Esophagus squamous epithelium (tissue), 5 donors: ENCODE data around the gene COL20A1. TPM values are rescaled to one million over a fixed set of nuclear protein-coding genes. Genes with fewer than 3 reads are reported as not detected.
"Not testable (repeated sequence)": the region's sequence is repeated elsewhere in the genome, so short reads cannot be mapped to it uniquely, and the experiment has no call there.

Experiments used
- DNase-seq: peaks from one replicate; lab custom pipeline; 2025; lab: John Stamatoyannopoulos, UW
- H3K27ac ChIP-seq, 4 donors: fragments of 200-600 bp; sonication (generic); one replicate each; pipeline ENCODE4 v1.5.1; 2016 to 2019; ENCODE audit warnings: mild to moderate bottlenecking in 1 of 4
- H3K27me3 ChIP-seq, 4 donors: fragments of 200-600 bp; sonication (generic); 1 replicate in 3 of 4; 2 replicates in 1 of 4; pipeline versions ENCODE4 v1.5.1 to v1.6.0; 2017 to 2021; ENCODE audit warnings: antibody characterized with exemption in 1 of 4
- H3K36me3 ChIP-seq, 3 donors: fragments of 200-600 bp; sonication (generic); one replicate each; pipeline ENCODE4 v1.5.1; 2016 to 2019
- H3K4me1 ChIP-seq, 3 donors: fragments of 200-600 bp; sonication (generic); one replicate each; pipeline ENCODE4 v1.5.1; 2017 to 2019
- H3K4me3 ChIP-seq, 4 donors: fragments of 200-600 bp; sonication (generic); 1 replicate in 3 of 4; 2 replicates in 1 of 4; pipeline ENCODE4 v1.5.1; 2016 to 2019; ENCODE audit warnings: mild to moderate bottlenecking in 2 of 4, moderate library complexity in 1 of 4
- H3K9me3 ChIP-seq, 3 donors: fragments of 200-600 bp; sonication (generic); one replicate each; pipeline ENCODE4 v1.5.1; 2016 to 2019
- CTCF ChIP-seq, 6 experiments: fragments of 450-650 bp in 4 of 6; fragments of 200-600 bp in 2 of 6; sonication (generic) in 2 of 6; IDR thresholded peaks; one replicate each; pipeline ENCODE4 v1.5.1; 2016 to 2019; ENCODE audit warnings: antibody characterized with exemption in 6 of 6, mild to moderate bottlenecking in 4 of 6, moderate library complexity in 4 of 6
- POLR2A ChIP-seq, 4 donors: fragments of 450-650 bp; IDR thresholded peaks; one replicate each; pipeline ENCODE4 v1.6.1; 2017; ENCODE audit warnings: antibody characterized with exemption in 4 of 4, mild to moderate bottlenecking in 4 of 4, moderate library complexity in 3 of 4
- WGBS, 2 donors: methylation state at CpG; one replicate each; pipeline ENCODE4 v1.1.5; 2018; 5-methylcytosine and 5-hydroxymethylcytosine counted together
- intact Hi-C: fragments of 100-400 bp; cut with DNase I; formaldehyde crosslinking; loops from one replicate; pipeline ENCODE4 v1.15.0; 2022
- total RNA-seq, 4 donors: library from RNA; depleted of rRNA; stranded (reverse); fragments of >200 nt; gene quantifications; one replicate each; pipeline ENCODE4 v1.1.0, GENCODE V29; 2016
- donor health status: DM: yes; HTN: yes; CAD: no.

Gene COL20A1
- total RNA-seq, 4 donors from 2014 or later, result not detected

GRCh38 chr20:63247671-63248228 lies 45.2 kb upstream of the COL20A1 start:
- intact Hi-C loops, result no loop called here
- Histone ChIP-seq H3K27me3 (peaks cover 0 to 94% (median 0%) of the 10 kb centered on the region in 4 donors), H3K4me3 (no peak overlapping the region), H3K9me3 (no peaks in the 10 kb centered on the region), H3K36me3 (no peaks in the 10 kb centered on the region), H3K4me1 (peaks cover 0 to 6% (median 0%) of the 10 kb centered on the region in 3 donors), H3K27ac (no peak overlapping the region)
- WGBS, 2 donors, result 76% methylated on average over 10 of the region's 24 CpGs; no CpG with 5 or more reads in 1 of the 2 donors
- no peak for TF ChIP-seq CTCF (IDR thresholded peaks at IDR 0.05)
- no peak for TF ChIP-seq POLR2A (IDR thresholded peaks at IDR 0.05)
- no peak for DNase-seq

- TF ChIP-seq POLR2A (IDR thresholded peaks at IDR 0.05) (no peak), CTCF (IDR thresholded peaks at IDR 0.05) (no peak)
- Histone ChIP-seq H3K4me3 (no peak overlapping the region), H3K4me1 (peaks cover 8 to 18% (median 10%) of the 10 kb centered on the region in 3 donors), H3K27ac (no peak overlapping the region), H3K9me3 (no peaks in the 10 kb centered on the region), H3K36me3 (no peaks in the 10 kb centered on the region), H3K27me3 (peaks cover 0 to 95% (median 4%) of the 10 kb centered on the region in 4 donors)
- no peak for DNase-seq
- 42 to 58% methylated on average over 12 to 14 of the region's 25 CpGs for WGBS, 2 donors
- intact Hi-C loops, result no loop called here
Measured at GRCh38 chr20:63248835-63249591, 44.0 kb upstream of the COL20A1 start.

- WGBS, 2 donors, result 81% methylated on average over 9 of the region's 15 CpGs; no CpG with 5 or more reads in 1 of the 2 donors
- DNase-seq, result no peak
- H3K27me3 ChIP-seq, result peaks cover 5 to 100% (median 11%) of the 10 kb centered on the region in 4 donors
Measured at GRCh38 chr20:63249891-63250290, 43.1 kb upstream of the COL20A1 start.

GRCh38 chr20:63251350-63251749 lies 41.6 kb upstream of the COL20A1 start:
- peaks cover 6 to 100% (median 13%) of the 10 kb centered on the region in 4 donors for H3K27me3 ChIP-seq
- 23 to 30% methylated on average over 8 to 9 of the region's 14 CpGs for WGBS, 2 donors
- intact Hi-C loops, result not testable (repeated sequence)

More at GRCh38 chr20:63249891-63250290, 43.1 kb upstream of the COL20A1 start:
- Histone ChIP-seq H3K4me1 (peaks cover 8 to 27% (median 17%) of the 10 kb centered on the region in 3 donors), H3K27ac (no peak overlapping the region), H3K4me3 (no peak overlapping the region), H3K9me3 (no peaks in the 10 kb centered on the region), H3K36me3 (no peaks in the 10 kb centered on the region)
- intact Hi-C loops, result no loop called here
- TF ChIP-seq POLR2A (IDR thresholded peaks at IDR 0.05) (no peak), CTCF (IDR thresholded peaks at IDR 0.05) (no peak)

GRCh38 chr20:63252284-63252711 lies 40.7 kb upstream of the COL20A1 start:
- WGBS, 2 donors, result 60 to 78% methylated on average over 2 to 6 of the region's 8 CpGs
- DNase-seq, result no peak
- H3K4me1 ChIP-seq, result peaks cover 12 to 37% (median 17%) of the 10 kb centered on the region in 3 donors
- intact Hi-C loops, result no loop called here
- H3K9me3 ChIP-seq, result no peaks in the 10 kb centered on the region
- no peaks in the 10 kb centered on the region for H3K36me3 ChIP-seq
- H3K4me3 ChIP-seq, result no peak overlapping the region
- no peak overlapping the region for H3K27ac ChIP-seq
- H3K27me3 ChIP-seq, result peaks cover 6 to 99% (median 13%) of the 10 kb centered on the region in 4 donors
- TF ChIP-seq POLR2A (IDR thresholded peaks at IDR 0.05) (no peak), CTCF (IDR thresholded peaks at IDR 0.05) (no peak)

More at GRCh38 chr20:63251350-63251749, 41.6 kb upstream of the COL20A1 start:
- not testable (repeated sequence) for H3K36me3 ChIP-seq, H3K4me3 ChIP-seq, H3K27ac ChIP-seq, H3K9me3 ChIP-seq, DNase-seq
- H3K4me1 ChIP-seq, result peaks cover 10 to 38% (median 17%) of the 10 kb centered on the region in 3 donors
